Breast epithelium (tissue), 4 donors: ENCODE results near the gene PRKAA2. TPM values are rescaled to one million over a fixed set of nuclear protein-coding genes. Genes with fewer than 3 reads are reported as not detected.
A peak's percentile ranks its signal among the peaks of the same experiment; 100 is the strongest.

ENCODE experiments used
- DNase-seq, 2 donors: peaks; one replicate each; pipeline ENCODE4 v3.0.0-alpha.2; 2019; ENCODE audit warnings: low spot score in 2 of 2
- H3K27ac ChIP-seq, 2 donors: fragments of 200-600 bp; sonication (generic) in 1 of 2; one replicate each; pipeline ENCODE4 v1.5.1; 2016 to 2019; ENCODE audit warnings: mild to moderate bottlenecking in 1 of 2
- H3K27me3 ChIP-seq, 2 donors: fragments of 200-600 bp; sonication (generic) in 1 of 2; one replicate each; pipeline versions ENCODE4 v1.5.1 to v1.6.0; 2017 to 2019; ENCODE audit warnings: control low read depth in 1 of 2, mild to moderate bottlenecking in 1 of 2
- H3K36me3 ChIP-seq: fragments of 200-600 bp; one replicate; pipeline ENCODE4 v1.5.1; 2019
- H3K4me1 ChIP-seq, 2 donors: fragments of 200-600 bp; sonication (generic); one replicate each; pipeline ENCODE4 v1.5.1; 2016 to 2019; ENCODE audit warnings: control low read depth in 1 of 2
- H3K4me3 ChIP-seq, 3 donors: fragments of 200-600 bp; sonication (generic); 1 replicate in 2 of 3; 2 replicates in 1 of 3; pipeline ENCODE4 v1.5.1; 2016 to 2019; ENCODE audit warnings: mild to moderate bottlenecking in 3 of 3, moderate library complexity in 2 of 3
- H3K9me3 ChIP-seq, 2 donors: fragments of 200-600 bp; sonication (generic) in 1 of 2; one replicate each; pipeline ENCODE4 v1.5.1; 2016 to 2019; ENCODE audit warnings: control low read depth in 1 of 2
- POLR2A ChIP-seq: fragments of 450-650 bp; IDR thresholded peaks from one replicate; pipeline ENCODE4 v1.6.1; 2016; ENCODE audit warnings: antibody characterized with exemption, mild to moderate bottlenecking, moderate library complexity
- POLR2AphosphoS5 ChIP-seq, 3 donors: sonication (generic); formaldehyde crosslinking; IDR thresholded peaks; one replicate each; pipeline ENCODE4 v1.6.1; 2017; ENCODE audit warnings: antibody characterized with exemption in 3 of 3
- intact Hi-C: fragments of 100-400 bp; cut with DNase I; formaldehyde crosslinking; loops from one replicate; pipeline ENCODE4 v1.15.1; 2023; ENCODE audit warnings: low total_unique reads
- total RNA-seq, 3 donors: library from RNA; depleted of rRNA; stranded (reverse); fragments of >200 nt; gene quantifications; one replicate each; pipeline ENCODE4 v1.1.0, GENCODE V29; 2016
- TF ChIP-seq, protein P1 (sequence below), 3 donors: fragments of 450-650 bp; IDR thresholded peaks; one replicate each; pipeline ENCODE4 v1.5.1; 2016 to 2017; ENCODE audit warnings: antibody characterized with exemption in 3 of 3, mild to moderate bottlenecking in 3 of 3, moderate library complexity in 3 of 3

The PRKAA2 gene
- total RNA-seq, 3 donors from 2014 or later: 2.4 to 11.8 (median 6.6) TPM

DNA sequence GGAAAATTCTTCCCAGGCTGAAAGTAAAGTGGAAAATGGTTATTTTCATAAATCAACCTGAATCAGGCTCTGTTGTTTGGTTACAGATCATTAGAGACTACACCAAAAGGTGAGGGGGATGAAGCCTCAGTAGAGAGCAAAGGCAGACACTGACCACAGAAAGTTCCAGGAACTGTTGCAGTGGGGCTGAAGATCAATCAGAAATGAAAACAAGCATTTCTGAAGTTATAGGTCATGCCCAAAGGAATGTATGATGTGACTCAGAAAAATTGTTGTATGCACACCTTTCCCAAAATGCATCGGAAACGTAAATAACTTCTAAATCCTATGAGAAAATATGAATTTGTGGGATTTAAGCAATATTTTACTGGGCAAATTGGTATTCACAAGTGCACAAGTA lies 110.8 kb downstream of the PRKAA2 start:
- intact Hi-C loops: no loop called here
- H3K9me3 ChIP-seq: no peaks in the 10 kb centered on the region
- no peaks in the 10 kb centered on the region for H3K27me3 ChIP-seq
- H3K27ac ChIP-seq: no peak overlapping the region
- DNase-seq: no peak
- TF ChIP-seq POLR2A (no peak), POLR2AphosphoS5 (IDR thresholded peaks at IDR 0.05) (no peak)
- TF ChIP-seq, protein P1, sequence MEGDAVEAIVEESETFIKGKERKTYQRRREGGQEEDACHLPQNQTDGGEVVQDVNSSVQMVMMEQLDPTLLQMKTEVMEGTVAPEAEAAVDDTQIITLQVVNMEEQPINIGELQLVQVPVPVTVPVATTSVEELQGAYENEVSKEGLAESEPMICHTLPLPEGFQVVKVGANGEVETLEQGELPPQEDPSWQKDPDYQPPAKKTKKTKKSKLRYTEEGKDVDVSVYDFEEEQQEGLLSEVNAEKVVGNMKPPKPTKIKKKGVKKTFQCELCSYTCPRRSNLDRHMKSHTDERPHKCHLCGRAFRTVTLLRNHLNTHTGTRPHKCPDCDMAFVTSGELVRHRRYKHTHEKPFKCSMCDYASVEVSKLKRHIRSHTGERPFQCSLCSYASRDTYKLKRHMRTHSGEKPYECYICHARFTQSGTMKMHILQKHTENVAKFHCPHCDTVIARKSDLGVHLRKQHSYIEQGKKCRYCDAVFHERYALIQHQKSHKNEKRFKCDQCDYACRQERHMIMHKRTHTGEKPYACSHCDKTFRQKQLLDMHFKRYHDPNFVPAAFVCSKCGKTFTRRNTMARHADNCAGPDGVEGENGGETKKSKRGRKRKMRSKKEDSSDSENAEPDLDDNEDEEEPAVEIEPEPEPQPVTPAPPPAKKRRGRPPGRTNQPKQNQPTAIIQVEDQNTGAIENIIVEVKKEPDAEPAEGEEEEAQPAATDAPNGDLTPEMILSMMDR (IDR thresholded peaks at IDR 0.05): no peak
- no peaks in the 10 kb centered on the region for H3K4me1 ChIP-seq
- H3K36me3 ChIP-seq: no peaks in the 10 kb centered on the region
- no peak overlapping the region for H3K4me3 ChIP-seq

DNA sequence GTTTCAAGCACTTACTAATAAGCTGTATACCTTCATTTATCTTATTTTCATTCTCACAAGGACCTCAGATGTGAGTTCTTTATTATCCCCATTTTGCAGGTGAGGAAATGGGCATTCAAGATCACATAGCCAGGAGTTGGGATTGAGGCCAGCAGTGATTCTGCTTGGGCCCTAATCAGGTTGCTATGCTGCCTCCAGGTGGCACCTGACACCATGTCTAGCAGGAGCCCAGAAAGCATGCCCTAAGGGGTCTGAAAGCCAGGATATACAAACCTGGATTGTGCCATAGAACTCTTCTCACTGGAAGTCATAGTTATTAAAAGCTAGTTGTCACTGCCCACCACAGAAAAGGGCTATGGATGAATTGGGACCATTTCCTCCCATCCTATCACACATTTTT lies 113.0 kb downstream of the PRKAA2 start:
- Histone ChIP-seq H3K4me3 (no peak overlapping the region), H3K9me3 (no peaks in the 10 kb centered on the region), H3K36me3 (no peaks in the 10 kb centered on the region), H3K27ac (no peak overlapping the region), H3K4me1 (no peaks in the 10 kb centered on the region), H3K27me3 (no peaks in the 10 kb centered on the region)
- intact Hi-C loops: no loop called here
- TF ChIP-seq POLR2A: no peak
- TF ChIP-seq, protein P1 (IDR thresholded peaks at IDR 0.05): peak in 1 of 3 donors; percentile 9
- DNase-seq: peak in 1 of 2 donors; percentile 19

DNA sequence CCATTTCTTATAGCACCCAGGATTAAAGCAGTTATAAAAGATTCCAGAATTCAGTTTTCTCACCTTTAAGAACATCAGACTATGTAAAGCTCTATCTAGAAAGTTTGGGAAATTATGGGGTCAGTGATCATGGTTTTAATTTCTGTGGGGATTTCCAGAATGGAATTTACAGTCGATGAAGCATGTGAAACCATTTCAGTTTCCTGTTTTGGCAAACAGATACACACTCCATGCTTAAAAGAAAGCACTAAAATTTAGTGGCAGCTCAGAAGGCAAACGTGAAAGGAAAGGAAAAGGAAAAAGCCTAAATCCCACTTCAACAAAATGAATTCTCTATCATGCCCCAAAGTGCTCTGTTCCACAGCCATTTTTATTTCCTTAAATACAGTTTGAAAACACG lies 113.7 kb downstream of the PRKAA2 start:
- no peaks in the 10 kb centered on the region for H3K9me3 ChIP-seq
- H3K27ac ChIP-seq: no peak overlapping the region
- H3K4me3 ChIP-seq: no peak overlapping the region
- intact Hi-C loops: no loop called here
- DNase-seq: no peak
- no peaks in the 10 kb centered on the region for H3K36me3 ChIP-seq
- TF ChIP-seq, protein P1 (IDR thresholded peaks at IDR 0.05): no peak
- H3K4me1 ChIP-seq: no peaks in the 10 kb centered on the region
- H3K27me3 ChIP-seq: no peaks in the 10 kb centered on the region

Other genes starting within 250 kb of the PRKAA2 start
- 100 to 1,000 TPM; 122 to 275 (median 127) TPM for gene PLPP3, start 65.8 kb upstream of the PRKAA2 start, total RNA-seq
- 10 to 100 TPM in 2 of 3 donors, not detected in 1; 11.3 to 22.9 TPM for gene FYB2, start 174.1 kb downstream of the PRKAA2 start, total RNA-seq
- not detected for gene C8A, start 209.5 kb downstream of the PRKAA2 start, total RNA-seq